Stimulated activated CD4-positive, alpha-beta T cell treated with anti-CD3 and anti-CD28 coated beads, Interleukin-15, amount 100 ng/mL, for 1 hour (primary cell): Measurements from ENCODE around the gene URM1.

ENCODE experiments used
- DNase-seq, 2 donors: peaks; one replicate each; pipeline ENCODE4 v3.0.0-alpha.2; 2020; ENCODE audit warnings: low read depth in 1 of 2, low spot score in 1 of 2

The URM1 gene

GRCh38 chr9:128384801-128385495, 13.8 kb downstream of the URM1 start:
- DNase-seq: no peak

GRCh38 chr9:128385496-128386460, 14.6 kb downstream of the URM1 start:
- no peak for DNase-seq

- no peak for DNase-seq
Measured at GRCh38 chr9:128388150-128388549, 17.0 kb downstream of the URM1 start.

- no peak for DNase-seq
Measured at GRCh38 chr9:128389395-128390149, 18.4 kb downstream of the URM1 start.

- no peak for DNase-seq
Measured at GRCh38 chr9:128390150-128390812, 19.1 kb downstream of the URM1 start.

- DNase-seq: no peak
Measured at GRCh38 chr9:128390813-128391711, 19.9 kb downstream of the URM1 start.

GRCh38 chr9:128391956-128392301, 20.8 kb downstream of the URM1 start:
- DNase-seq: no peak

GRCh38 chr9:128392302-128393144, 21.3 kb downstream of the URM1 start:
- no peak for DNase-seq

GRCh38 chr9:128393145-128393775, 22.1 kb downstream of the URM1 start:
- DNase-seq: no peak

- no peak for DNase-seq
Measured at GRCh38 chr9:128393970-128394369, 22.8 kb downstream of the URM1 start.

- no peak for DNase-seq
Measured at GRCh38 chr9:128394379-128395168, 23.4 kb downstream of the URM1 start.

- DNase-seq: no peak
Measured at GRCh38 chr9:128396970-128397613, 25.9 kb downstream of the URM1 start.

- no peak for DNase-seq
Measured at GRCh38 chr9:128397831-128398230, 26.7 kb downstream of the URM1 start.

- DNase-seq: no peak
Measured at GRCh38 chr9:128399861-128400260, 28.7 kb downstream of the URM1 start.

- DNase-seq: no peak
Measured at GRCh38 chr9:128404560-128404959, 33.4 kb downstream of the URM1 start.

GRCh38 chr9:128405077-128405779, 34.1 kb downstream of the URM1 start:
- no peak for DNase-seq

- DNase-seq: no peak
Measured at GRCh38 chr9:128405780-128406171, 34.6 kb downstream of the URM1 start.
